ENCODE measurements around the gene CR1L.
"Not testable (repeated sequence)": the region's sequence is repeated elsewhere in the genome, so short reads cannot be mapped to it uniquely, and the experiment has no call there.

The CR1L gene

GRCh38 chr1:207690551-207690950 is 45.6 kb downstream of the CR1L start:
- not testable (repeated sequence) for DNase-seq

- DNase-seq: no peak
Observed at GRCh38 chr1:207691010-207691409, 46.1 kb downstream of the CR1L start.

- DNase-seq: no peak
Observed at GRCh38 chr1:207691841-207692240, 46.9 kb downstream of the CR1L start.

GRCh38 chr1:207692291-207692690 is 47.4 kb downstream of the CR1L start:
- not testable (repeated sequence) for DNase-seq

- no peak for DNase-seq
Observed at GRCh38 chr1:207695891-207696290, 51.0 kb downstream of the CR1L start.

- peak; percentile 29 for DNase-seq
Observed at GRCh38 chr1:207698822-207699483, 54.0 kb downstream of the CR1L start.

- DNase-seq: no peak
Observed at GRCh38 chr1:207702317-207702716, 57.4 kb downstream of the CR1L start.

GRCh38 chr1:207703712-207704111 is 58.8 kb downstream of the CR1L start:
- DNase-seq: no peak

- DNase-seq: not testable (repeated sequence)
Observed at GRCh38 chr1:207708004-207708403, 63.1 kb downstream of the CR1L start.

- DNase-seq: no peak
Observed at GRCh38 chr1:207711285-207711684, 66.4 kb downstream of the CR1L start.

GRCh38 chr1:207712701-207713100 is 67.8 kb downstream of the CR1L start:
- not testable (repeated sequence) for DNase-seq

GRCh38 chr1:207713529-207713928 is 68.6 kb downstream of the CR1L start:
- DNase-seq: no peak

- no peak for DNase-seq
Observed at GRCh38 chr1:207719234-207719633, 74.3 kb downstream of the CR1L start.

GRCh38 chr1:207728200-207728858 is 83.4 kb downstream of the CR1L start:
- not testable (repeated sequence) for DNase-seq

GRCh38 chr1:207737503-207738157 is 92.7 kb downstream of the CR1L start:
- DNase-seq: not testable (repeated sequence)

GRCh38 chr1:207738158-207738659 is 93.3 kb downstream of the CR1L start:
- DNase-seq: not testable (repeated sequence)

- no peak for DNase-seq
Observed at GRCh38 chr1:207740207-207740606, 95.3 kb downstream of the CR1L start.

GRCh38 chr1:207742850-207743555 is 98.1 kb downstream of the CR1L start:
- DNase-seq: no peak

GRCh38 chr1:207744000-207744534 is 99.1 kb downstream of the CR1L start:
- no peak for DNase-seq

- DNase-seq: no peak
Observed at GRCh38 chr1:207745285-207745684, 100.4 kb downstream of the CR1L start.

GRCh38 chr1:207745839-207746767 is 101.2 kb downstream of the CR1L start:
- no peak for DNase-seq

All from NCI-H1092 (cell line).